ENCODE measurements around the gene UNKL.

DNA sequence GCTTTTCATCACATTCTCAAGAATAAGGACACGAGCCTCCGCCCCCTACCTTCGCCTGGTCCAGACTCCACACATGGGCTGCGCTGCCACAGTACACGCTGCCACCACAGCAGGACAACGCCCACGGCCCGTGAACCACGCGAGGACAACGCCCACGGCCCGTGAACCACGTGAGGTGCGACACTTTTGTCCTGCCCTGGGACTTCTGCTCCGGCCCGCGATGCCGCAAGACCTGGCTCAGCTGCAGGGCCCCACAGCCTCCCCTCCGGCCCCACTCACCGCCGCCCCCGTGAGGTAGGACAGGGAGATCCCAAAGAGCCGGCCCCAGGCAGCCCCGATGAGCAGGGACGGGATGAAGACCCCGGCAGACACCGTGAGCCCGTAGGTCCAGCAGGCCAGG lies 35.7 kb upstream of the UNKL start:
- TF ChIP-seq TAF1 (IDR thresholded peaks at IDR 0.05; ENCODE audit: low read depth, low read length), result no peak
- TF ChIP-seq SP1 (IDR thresholded peaks at IDR 0.05; ENCODE audit: low read depth, low read length), result no peak
